NCI-H526 treated with DMSO at 0.1 percent for 48 hours (cell line): ENCODE measurements around the gene HBG1.
"Not testable (repeated sequence)": the region's sequence is repeated elsewhere in the genome, so short reads cannot be mapped to it uniquely, and the experiment has no call there.

Experiments
- DNase-seq: peaks from one replicate; lab custom pipeline; 2025; lab: John Stamatoyannopoulos, UW

The HBG1 gene

GRCh38 chr11:5249807-5250396 is at the start of gene HBG1:
TSS of gene HBG1 (minus strand) at chr11:5249857. CDS start at chr11:5249804, 53 bp downstream.
- not testable (repeated sequence) for DNase-seq

GRCh38 chr11:5298451-5298850 is 48.8 kb upstream of the HBG1 start:
- no peak for DNase-seq

GRCh38 chr11:5297721-5298323 is 48.2 kb upstream of the HBG1 start:
- no peak for DNase-seq

GRCh38 chr11:5294342-5294995 is 44.8 kb upstream of the HBG1 start:
- DNase-seq: not testable (repeated sequence)

GRCh38 chr11:5293028-5293427 is 43.4 kb upstream of the HBG1 start:
- no peak for DNase-seq

GRCh38 chr11:5291207-5291838 is 41.7 kb upstream of the HBG1 start:
- no peak for DNase-seq

GRCh38 chr11:5290106-5290505 is 40.4 kb upstream of the HBG1 start:
- no peak for DNase-seq

- no peak for DNase-seq
Measured at GRCh38 chr11:5289696-5290095, 40.0 kb upstream of the HBG1 start.

- no peak for DNase-seq
Measured at GRCh38 chr11:5288906-5289550, 39.4 kb upstream of the HBG1 start.

GRCh38 chr11:5288108-5288905 is 38.6 kb upstream of the HBG1 start:
- no peak for DNase-seq

- DNase-seq: no peak
Measured at GRCh38 chr11:5286901-5287300, 37.2 kb upstream of the HBG1 start.

GRCh38 chr11:5286351-5286750 is 36.7 kb upstream of the HBG1 start:
- DNase-seq: no peak

- no peak for DNase-seq
Measured at GRCh38 chr11:5285703-5286340, 36.2 kb upstream of the HBG1 start.

GRCh38 chr11:5284637-5285036 is 35.0 kb upstream of the HBG1 start:
- DNase-seq: no peak

- DNase-seq: no peak
Measured at GRCh38 chr11:5283882-5284281, 34.2 kb upstream of the HBG1 start.

- no peak for DNase-seq
Measured at GRCh38 chr11:5283086-5283485, 33.4 kb upstream of the HBG1 start.

- DNase-seq: no peak
Measured at GRCh38 chr11:5282628-5283027, 33.0 kb upstream of the HBG1 start.

- DNase-seq: no peak
Measured at GRCh38 chr11:5281596-5281995, 31.9 kb upstream of the HBG1 start.

- DNase-seq: no peak
Measured at GRCh38 chr11:5280582-5281102, 31.0 kb upstream of the HBG1 start.

GRCh38 chr11:5279471-5280090 is 29.9 kb upstream of the HBG1 start:
- DNase-seq: no peak
